GM18499 (cell line): ENCODE results near the gene ANKRD34A.

Experiments
- ATAC-seq: cut with Tn5 transposase; IDR thresholded peaks from one replicate; pipeline ENCODE4 v1.9.1; 2021; ENCODE audit warnings: moderate number of reproducible peaks; ENCODE audit not compliant: insufficient read depth, unreplicated experiment

Gene ANKRD34A

GRCh38 chr1:145916745-145917144, 47.6 kb downstream of the ANKRD34A start:
- no peak for ATAC-seq

DNA sequence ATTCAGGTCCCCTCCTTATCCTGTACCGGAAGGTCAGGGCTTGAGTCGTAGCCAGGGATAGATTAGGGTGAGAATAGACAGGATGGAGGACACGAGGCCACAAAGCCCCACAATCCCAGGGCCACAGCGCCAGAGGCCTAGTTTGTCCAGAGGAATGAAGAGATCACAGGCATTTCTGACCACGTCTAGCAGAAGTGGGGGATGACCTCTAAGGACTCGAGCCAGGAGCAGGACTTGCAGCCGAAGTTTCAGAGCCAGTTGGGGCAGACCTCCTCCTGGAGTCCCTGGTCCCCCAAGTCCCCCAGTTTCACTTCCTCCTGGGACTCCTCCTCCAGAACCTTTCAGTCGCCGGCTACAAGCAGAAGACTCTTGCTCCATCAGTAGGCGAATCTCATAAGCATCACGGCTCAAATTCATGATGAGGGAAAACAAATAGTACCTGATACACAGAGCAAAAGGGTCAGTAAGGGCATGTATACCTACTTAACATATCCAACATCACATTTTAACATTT, 52.2 kb downstream of the ANKRD34A start:
- ATAC-seq = no peak
